ENCODE results near the gene MEF2D. TPM values are rescaled to one million over a fixed set of nuclear protein-coding genes. Genes with fewer than 3 reads are reported as not detected.

The MEF2D gene
- polyA plus RNA-seq, 1 experiment = 9.9 TPM

DNA sequence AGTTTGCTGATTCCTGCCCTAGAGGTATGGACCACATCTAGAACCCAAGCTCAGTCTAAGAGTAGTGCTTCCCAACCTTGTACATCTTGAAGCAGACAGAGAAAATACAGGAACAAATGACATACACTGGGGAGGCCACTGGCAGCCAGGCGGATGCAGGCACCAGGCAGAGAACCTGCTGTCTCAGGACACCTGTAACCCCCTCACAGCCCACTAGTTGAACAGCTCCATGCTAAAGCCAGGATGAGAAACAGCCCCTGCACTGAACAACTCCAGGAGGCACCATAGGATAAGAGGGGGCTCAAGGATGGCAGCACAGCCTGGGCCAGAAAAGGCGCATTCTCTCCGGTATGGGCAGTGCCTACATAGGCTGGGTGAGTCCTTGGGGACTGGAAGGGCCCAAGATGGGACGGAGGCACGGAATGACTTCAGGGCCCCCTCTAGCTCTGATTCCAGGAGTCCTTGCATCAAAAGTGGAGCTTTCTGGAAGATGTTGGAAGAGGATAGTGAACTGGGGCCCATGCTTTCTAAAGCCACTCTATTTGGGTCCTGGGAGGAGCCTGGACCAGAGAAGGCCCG lies 16.0 kb downstream of the MEF2D start:
- no peak for DNase-seq (ENCODE audit: low read depth, low spot score)
- no peaks in the 10 kb centered on the region for H3K27me3 ChIP-seq (ENCODE audit: control insufficient read depth, insufficient read depth, low read length)
- H3K9me3 ChIP-seq (ENCODE audit: control insufficient read depth, insufficient read depth, low read length) = no peaks in the 10 kb centered on the region
- no peak overlapping the region for H3K27ac ChIP-seq (ENCODE audit: low read depth, low read length)
- ChIA-PET POLR2A (no interaction called here), CTCF (interaction anchor here (0.7 to 1.3 kb wide), 3 partner anchors 27 to 99 kb away, joined by 3 to 7 read pairs (median 3); no protein-coding TSS in a partner anchor)
- TF ChIP-seq, protein P1, sequence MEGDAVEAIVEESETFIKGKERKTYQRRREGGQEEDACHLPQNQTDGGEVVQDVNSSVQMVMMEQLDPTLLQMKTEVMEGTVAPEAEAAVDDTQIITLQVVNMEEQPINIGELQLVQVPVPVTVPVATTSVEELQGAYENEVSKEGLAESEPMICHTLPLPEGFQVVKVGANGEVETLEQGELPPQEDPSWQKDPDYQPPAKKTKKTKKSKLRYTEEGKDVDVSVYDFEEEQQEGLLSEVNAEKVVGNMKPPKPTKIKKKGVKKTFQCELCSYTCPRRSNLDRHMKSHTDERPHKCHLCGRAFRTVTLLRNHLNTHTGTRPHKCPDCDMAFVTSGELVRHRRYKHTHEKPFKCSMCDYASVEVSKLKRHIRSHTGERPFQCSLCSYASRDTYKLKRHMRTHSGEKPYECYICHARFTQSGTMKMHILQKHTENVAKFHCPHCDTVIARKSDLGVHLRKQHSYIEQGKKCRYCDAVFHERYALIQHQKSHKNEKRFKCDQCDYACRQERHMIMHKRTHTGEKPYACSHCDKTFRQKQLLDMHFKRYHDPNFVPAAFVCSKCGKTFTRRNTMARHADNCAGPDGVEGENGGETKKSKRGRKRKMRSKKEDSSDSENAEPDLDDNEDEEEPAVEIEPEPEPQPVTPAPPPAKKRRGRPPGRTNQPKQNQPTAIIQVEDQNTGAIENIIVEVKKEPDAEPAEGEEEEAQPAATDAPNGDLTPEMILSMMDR (IDR thresholded peaks at IDR 0.05; ENCODE audit: low read depth, low read length) = no peak
- no peak overlapping the region for H3K4me3 ChIP-seq (ENCODE audit: low read depth, low read length)

DNA sequence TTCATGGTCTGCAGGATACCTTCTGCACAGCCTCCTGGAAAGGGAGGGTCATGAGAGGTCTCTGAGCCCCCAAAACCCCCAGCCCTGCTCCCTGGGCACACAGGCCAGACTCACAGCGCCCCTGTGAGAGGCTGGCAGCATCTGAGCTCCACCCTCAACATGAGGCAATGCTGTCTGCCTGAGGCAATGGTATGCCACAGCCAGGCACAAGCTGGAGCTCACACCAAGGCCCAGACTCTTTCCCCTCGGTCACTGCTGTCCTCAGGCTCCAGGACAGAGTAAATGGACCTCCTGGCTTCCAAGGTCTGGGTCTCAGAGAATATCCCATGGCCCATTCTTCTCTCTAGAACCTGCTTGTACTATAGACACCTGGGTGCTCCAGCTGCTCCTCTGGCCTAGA lies 17.2 kb downstream of the MEF2D start:
- Histone ChIP-seq H3K4me3 (ENCODE audit: low read depth, low read length) (no peak overlapping the region), H3K27ac (ENCODE audit: low read depth, low read length) (no peak overlapping the region), H3K9me3 (ENCODE audit: control insufficient read depth, insufficient read depth, low read length) (no peaks in the 10 kb centered on the region), H3K27me3 (ENCODE audit: control insufficient read depth, insufficient read depth, low read length) (no peaks in the 10 kb centered on the region)
- ChIA-PET POLR2A (interaction anchor here (0.6 kb wide), 2 partner anchors 86 to 108 kb away, joined by 3 to 5 read pairs; partner anchors contain the start of gene NAXE), CTCF (interaction anchor here (0.6 to 1.1 kb wide), 2 partner anchors 98 to 1485 kb away, joined by 3 to 6 read pairs; no protein-coding TSS in a partner anchor)
- TF ChIP-seq, protein P1 (IDR thresholded peaks at IDR 0.05; ENCODE audit: low read depth, low read length) = no peak
- DNase-seq (ENCODE audit: low read depth, low spot score) = no peak

DNA sequence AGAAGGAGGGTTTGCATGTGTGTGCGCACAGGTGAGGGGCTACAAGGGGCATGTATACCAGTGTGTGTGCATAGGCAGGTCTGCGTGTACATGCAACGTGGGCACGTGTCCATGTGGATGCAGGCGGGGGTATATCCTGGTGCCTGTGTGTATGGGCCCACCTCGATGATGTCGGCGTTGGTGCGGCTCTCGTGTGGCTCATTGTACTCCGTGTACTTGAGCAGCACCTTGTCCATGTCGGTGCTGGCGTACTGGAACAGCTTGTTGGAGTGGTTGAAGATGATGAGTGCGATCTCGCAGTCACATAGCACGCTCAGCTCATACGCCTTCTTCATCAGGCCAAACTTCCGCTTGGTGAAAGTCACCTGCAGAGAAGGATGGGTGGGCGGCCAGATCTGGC lies 18.3 kb downstream of the MEF2D start:
- POLR2A ChIA-PET = no interaction called here
- TF ChIP-seq, protein P1 (IDR thresholded peaks at IDR 0.05; ENCODE audit: low read depth, low read length) = no peak

DNA sequence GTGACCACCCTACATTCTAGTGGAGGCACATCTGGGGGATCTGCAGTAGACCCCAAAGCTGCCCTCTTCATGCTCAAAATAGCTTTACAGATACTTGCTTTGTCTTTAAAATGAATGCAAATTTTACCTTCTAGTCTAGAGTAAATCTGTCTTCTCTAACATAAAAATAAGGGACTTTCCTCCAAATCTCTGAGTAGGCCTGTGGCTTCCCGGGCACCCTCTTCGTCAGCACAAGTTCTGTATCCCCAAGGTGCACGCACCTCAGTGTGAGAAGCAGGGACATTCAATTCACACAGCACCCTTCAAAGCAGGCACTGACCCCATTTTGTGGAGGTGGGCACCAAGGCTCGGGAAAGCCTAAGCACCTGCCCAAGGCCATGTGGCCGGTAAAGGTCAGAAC lies 19.0 kb downstream of the MEF2D start:
- no peak for DNase-seq (ENCODE audit: low read depth, low spot score)
- Histone ChIP-seq H3K27ac (ENCODE audit: low read depth, low read length) (no peak overlapping the region), H3K27me3 (ENCODE audit: control insufficient read depth, insufficient read depth, low read length) (no peaks in the 10 kb centered on the region), H3K4me3 (ENCODE audit: low read depth, low read length) (no peak overlapping the region), H3K9me3 (ENCODE audit: control insufficient read depth, insufficient read depth, low read length) (no peaks in the 10 kb centered on the region)
- TF ChIP-seq, protein P1 (IDR thresholded peaks at IDR 0.05; ENCODE audit: low read depth, low read length) = no peak
- ChIA-PET CTCF (interaction anchor here (0.9 to 3.0 kb wide), 12 partner anchors 8 to 133 kb away, joined by 3 to 22 read pairs (median 6); partner anchors contain the start of gene MEF2D), POLR2A (no interaction called here)

More for the DNA sequence above, 18.3 kb downstream of the MEF2D start:
- no peak overlapping the region for H3K27ac ChIP-seq (ENCODE audit: low read depth, low read length)
- H3K27me3 ChIP-seq (ENCODE audit: control insufficient read depth, insufficient read depth, low read length) = no peaks in the 10 kb centered on the region
- H3K4me3 ChIP-seq (ENCODE audit: low read depth, low read length) = no peak overlapping the region
- CTCF ChIA-PET = interaction anchor here (3.0 kb wide), 1 partner anchor 14 kb away, joined by 16 read pairs; no protein-coding TSS in a partner anchor
- no peak for DNase-seq (ENCODE audit: low read depth, low spot score)
- no peaks in the 10 kb centered on the region for H3K9me3 ChIP-seq (ENCODE audit: control insufficient read depth, insufficient read depth, low read length)

- CTCF ChIA-PET = interaction anchor here (0.5 to 3.0 kb wide), 25 partner anchors 9 to 134 kb away, joined by 3 to 22 read pairs (median 4); partner anchors contain the start of gene MEF2D
- POLR2A ChIA-PET = interaction anchor here (0.6 kb wide), 1 partner anchor 120 kb away, joined by 5 read pairs; no protein-coding TSS in a partner anchor
- DNase-seq (ENCODE audit: low read depth, low spot score) = no peak
- no peaks in the 10 kb centered on the region for H3K9me3 ChIP-seq (ENCODE audit: control insufficient read depth, insufficient read depth, low read length)
- TF ChIP-seq, protein P1 (IDR thresholded peaks at IDR 0.05; ENCODE audit: low read depth, low read length) = peak; percentile 67
- no peak overlapping the region for H3K4me3 ChIP-seq (ENCODE audit: low read depth, low read length)
- no peaks in the 10 kb centered on the region for H3K27me3 ChIP-seq (ENCODE audit: control insufficient read depth, insufficient read depth, low read length)
- H3K27ac ChIP-seq (ENCODE audit: low read depth, low read length) = no peak overlapping the region
Measured at GRCh38 chr1:156480411-156481192, 20.0 kb downstream of the MEF2D start.
